HG02623 (cell line): ENCODE measurements around the gene GPR42.
"Not testable (repeated sequence)": the region's sequence is repeated elsewhere in the genome, so short reads cannot be mapped to it uniquely, and the experiment has no call there.

ENCODE experiments used
- ATAC-seq: cut with Tn5 transposase; IDR thresholded peaks from one replicate; pipeline ENCODE4 v1.9.1; 2021; ENCODE audit warnings: moderate library complexity; ENCODE audit not compliant: unreplicated experiment

The GPR42 gene

DNA sequence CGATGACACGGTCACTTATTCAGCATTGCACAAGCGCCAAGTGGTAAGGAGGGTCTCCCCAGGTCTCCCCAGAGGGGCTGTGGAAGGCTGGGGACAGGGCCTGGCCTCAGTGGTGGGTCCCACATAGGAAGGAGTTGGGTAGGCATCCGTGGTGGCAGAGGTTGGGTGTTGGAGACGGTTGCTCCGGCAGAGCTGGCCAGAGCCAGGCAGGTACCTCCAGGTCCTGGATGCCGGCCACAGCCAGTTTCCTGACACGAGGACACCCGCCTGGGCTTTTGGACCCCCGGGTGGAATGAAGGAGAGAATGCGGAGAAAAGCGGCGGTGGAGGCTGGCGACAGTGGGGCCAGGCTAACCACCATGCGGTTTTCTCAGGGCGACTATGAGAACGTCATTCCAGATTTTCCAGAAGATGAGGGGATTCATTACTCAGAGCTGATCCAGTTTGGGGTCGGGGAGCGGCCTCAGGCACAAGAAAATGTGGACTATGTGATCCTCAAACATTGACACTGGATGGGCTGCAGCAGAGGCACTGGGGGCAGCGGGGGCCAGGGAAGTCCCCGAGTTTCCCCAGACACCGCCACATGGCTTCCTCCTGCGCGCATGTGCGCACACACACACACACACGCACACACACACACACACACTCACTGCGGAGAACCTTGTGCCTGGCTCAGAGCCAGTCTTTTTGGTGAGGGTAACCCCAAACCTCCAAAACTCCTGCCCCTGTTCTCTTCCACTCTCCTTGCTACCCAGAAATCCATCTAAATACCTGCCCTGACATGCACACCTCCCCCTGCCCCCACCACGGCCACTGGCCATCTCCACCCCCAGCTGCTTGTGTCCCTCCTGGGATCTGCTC is 24.4 kb upstream of the GPR42 start:
- no peak for ATAC-seq

DNA sequence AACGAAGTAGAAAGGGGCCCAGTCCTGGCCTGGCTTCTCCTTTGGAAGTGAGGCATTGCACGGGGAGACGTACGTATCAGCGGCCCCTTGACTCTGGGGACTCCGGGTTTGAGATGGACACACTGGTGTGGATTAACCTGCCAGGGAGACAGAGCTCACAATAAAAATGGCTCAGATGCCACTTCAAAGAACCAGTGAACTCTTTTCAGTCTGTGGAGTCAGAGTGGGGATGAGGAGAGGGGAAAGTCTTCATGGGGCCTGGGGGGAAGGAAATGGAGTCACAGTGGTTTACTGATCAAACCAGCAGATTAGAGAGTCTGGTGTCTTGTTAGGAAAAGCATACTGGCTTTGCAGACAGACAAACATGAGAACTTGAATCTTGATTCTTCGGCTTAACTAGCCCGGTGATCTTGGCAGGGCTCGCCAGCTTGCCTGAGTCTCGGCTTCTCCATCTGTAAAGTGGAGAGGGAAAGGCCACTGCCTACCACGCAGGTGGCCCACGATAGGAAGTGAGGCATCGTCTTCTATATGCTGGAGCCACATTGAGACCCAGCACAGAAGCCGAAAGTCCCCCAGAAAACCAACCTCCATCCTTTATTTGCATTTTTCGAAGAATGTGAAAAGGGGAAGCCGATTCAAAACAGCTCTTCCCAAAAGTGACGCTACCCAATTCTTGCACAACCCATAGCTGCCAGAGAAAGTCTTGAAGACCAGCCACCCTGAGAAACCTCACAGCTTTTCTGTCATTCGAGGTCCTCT is 23.5 kb upstream of the GPR42 start, which contains the start of gene FFAR1:
Gene FFAR1 (plus strand): TSS at position 732 of the 759 bp plus-strand sequence. CDS start 3,650 bp downstream, outside the sequence.
- peak; percentile 65 for ATAC-seq

DNA sequence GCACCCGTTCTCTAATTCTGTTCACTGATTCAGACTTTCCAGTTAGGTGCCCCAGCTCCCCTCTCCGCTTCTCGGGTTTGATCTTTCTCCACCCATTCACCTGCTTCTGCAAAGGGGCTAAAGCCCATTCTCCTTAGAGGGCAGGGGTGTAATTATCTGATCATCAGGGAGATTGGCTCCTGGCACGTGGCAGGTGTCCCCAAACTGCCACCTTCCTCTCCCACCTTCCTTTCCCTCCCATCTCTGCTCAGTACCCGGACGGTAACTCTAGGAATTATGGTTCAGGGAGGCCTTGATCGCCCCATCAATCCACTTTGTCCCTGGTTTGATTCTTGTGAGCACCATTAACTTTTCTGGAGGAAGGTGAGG is 23.0 kb upstream of the GPR42 start:
- ATAC-seq = no peak

DNA sequence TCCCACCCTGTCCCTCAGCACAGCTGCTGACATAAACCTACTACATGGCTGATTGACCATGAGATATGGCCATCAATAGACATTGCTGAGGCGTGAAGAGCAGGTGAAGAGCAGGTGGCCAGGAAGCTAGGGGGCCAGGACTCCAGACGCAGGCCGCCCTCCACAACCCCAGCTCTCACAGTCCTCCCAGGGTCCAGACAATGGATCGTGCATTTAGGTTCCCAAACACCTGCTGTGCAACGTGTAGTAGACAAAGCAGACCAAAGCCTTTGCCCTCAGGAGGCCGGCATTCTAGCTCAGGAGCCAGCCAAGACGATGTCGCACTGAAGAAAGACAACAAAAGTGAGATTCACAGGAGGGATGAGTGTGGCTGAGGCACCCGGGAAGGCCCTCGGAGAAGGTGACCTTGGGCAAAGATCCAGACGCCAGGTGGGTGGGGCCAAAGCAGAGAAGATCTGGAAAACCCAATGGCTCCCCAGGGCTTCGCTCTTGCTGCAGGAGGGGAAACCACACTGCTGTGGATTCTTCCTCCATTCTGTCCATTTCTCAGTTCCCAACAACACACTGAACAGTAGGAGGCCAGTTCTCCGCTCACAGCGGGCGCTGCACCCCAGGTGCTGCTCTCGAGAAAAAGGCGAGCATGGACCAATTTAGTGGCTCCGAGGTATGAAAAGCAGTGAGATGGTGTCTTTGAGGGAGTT is 21.8 kb upstream of the GPR42 start:
- no peak for ATAC-seq

DNA sequence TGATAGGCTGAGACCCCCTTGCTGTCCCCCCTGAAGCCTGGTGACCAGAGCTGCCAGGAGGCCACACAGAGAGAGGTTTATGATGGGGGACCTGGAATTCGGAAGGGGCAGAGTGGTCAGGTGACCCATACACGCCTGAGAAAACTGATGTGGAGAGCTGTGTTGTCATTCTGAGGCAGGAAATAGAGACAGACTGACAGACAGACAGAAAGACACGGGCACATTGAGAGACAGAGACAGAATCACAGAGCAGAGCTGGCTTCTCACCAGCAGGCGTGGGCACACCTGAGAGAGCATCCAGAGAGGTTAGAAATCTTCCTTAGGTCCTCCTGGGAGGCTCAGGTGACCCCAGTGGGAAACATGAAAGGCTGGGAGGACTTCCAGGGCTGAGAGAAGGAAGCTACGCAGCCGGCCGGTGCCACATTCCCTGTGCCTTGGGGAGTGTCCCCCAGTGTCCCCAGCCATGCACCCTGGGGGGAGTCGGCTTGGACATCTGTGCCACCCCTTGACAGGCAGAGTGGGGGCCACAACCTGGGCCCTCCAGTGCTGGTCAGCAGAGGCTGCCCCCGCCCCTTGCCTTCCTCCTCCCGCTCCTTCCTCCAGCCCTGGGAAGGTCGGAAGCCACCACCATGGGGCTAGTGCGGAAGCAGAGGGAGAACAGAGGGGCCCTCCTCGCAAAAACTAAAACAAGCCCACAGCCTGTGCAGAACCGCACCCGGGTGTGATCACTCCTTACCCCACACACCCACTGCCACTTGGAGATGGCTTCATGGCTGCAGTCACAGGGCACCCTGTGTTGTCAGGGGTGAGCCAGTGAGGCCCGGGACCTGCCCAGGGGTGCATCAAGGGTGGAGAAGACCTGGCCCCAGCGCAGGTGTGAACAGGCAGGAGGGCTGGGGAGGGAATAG is 21.0 kb upstream of the GPR42 start:
- no peak for ATAC-seq

DNA sequence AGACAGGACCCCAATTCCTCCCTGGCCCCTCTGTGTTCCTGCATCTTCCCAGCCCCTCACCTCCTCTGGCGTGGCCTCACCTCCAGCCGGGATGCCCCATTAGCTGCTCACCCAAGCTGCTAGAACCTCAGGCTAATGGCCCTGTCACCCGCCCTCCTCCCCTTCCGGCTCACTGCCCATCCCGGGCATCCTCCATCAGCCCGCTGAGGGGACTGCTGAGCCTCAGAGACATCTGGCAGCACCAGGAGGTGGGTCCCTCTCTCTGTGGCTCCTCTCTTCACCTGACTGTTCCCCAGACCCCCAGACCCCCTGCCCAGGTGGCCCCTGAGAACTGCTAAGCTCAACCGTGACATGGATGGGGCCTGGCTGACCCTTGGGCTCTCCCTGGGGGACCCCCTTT is 20.3 kb upstream of the GPR42 start:
- no peak for ATAC-seq

DNA sequence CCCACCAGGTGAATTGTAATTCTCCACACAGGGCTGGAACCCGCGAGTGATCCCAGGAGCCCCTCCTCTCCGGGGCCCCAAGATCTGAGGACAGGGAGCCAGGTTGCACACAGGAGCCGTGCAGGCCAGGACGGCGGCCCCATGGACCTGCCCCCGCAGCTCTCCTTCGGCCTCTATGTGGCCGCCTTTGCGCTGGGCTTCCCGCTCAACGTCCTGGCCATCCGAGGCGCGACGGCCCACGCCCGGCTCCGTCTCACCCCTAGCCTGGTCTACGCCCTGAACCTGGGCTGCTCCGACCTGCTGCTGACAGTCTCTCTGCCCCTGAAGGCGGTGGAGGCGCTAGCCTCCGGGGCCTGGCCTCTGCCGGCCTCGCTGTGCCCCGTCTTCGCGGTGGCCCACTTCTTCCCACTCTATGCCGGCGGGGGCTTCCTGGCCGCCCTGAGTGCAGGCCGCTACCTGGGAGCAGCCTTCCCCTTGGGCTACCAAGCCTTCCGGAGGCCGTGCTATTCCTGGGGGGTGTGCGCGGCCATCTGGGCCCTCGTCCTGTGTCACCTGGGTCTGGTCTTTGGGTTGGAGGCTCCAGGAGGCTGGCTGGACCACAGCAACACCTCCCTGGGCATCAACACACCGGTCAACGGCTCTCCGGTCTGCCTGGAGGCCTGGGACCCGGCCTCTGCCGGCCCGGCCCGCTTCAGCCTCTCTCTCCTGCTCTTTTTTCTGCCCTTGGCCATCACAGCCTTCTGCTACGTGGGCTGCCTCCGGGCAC is 19.3 kb upstream of the GPR42 start:
- no peak for ATAC-seq

DNA sequence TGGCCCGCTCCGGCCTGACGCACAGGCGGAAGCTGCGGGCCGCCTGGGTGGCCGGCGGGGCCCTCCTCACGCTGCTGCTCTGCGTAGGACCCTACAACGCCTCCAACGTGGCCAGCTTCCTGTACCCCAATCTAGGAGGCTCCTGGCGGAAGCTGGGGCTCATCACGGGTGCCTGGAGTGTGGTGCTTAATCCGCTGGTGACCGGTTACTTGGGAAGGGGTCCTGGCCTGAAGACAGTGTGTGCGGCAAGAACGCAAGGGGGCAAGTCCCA is 18.8 kb upstream of the GPR42 start:
- ATAC-seq = no peak

DNA sequence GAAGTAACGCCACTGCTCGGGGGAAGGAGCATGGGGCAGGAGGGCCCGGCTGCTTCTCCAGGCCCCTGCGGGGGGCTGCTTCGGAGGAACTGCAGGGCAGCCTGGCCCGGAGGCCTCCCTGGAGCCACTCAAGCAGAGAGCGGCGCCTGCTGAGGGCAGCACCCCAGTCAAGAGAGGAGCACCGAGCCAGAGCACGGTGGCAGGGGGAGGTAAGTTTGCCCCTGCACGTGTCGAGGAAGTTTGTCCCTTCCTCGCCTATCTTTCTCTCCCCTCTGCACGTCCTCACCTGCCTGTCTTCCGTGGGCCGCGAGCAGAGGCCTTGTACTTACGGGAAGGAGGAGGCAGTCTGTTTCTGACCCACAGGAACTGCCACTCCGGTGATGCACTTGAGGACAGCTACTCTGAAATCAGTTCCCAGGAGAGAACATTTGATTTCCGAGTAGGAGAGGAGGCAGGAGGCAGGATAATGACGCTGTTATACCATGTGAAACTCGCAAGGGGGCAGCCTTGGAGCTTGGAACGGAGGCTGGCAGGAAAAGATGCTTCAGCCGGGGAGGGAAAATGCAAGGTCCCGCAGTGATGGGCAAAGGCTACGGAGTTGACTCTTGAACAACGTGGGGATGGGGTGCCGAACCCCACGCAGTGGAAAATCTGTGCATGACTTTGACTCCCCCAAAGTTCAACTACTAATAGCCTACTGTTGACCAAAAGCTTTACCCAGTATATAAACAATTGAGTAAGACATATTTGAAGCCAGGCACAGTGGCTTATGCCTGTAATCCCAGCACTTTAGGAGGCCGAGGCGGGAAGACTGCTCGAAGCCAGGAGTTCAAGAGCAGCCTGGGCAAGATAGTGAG is 18.2 kb upstream of the GPR42 start:
- no peak for ATAC-seq

DNA sequence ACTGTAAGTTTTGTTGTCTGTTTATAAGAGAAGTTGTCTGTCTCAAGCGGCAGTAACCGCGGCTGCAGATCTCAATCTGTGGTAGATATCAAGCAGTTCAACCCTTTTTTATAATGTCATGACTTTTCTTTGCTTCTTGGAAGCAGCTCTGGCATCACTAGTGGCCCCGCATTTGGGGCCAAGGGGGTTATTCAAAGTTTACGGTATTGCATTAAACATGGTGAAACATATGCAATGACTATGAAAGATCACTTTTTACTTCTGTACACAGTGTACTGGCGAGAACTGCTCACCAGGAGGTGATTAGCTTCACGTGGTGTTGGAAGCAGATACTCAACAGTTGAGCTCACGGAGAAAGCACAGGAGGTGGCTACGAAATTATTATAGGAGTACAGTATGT is 17.2 kb upstream of the GPR42 start:
- no peak for ATAC-seq

DNA sequence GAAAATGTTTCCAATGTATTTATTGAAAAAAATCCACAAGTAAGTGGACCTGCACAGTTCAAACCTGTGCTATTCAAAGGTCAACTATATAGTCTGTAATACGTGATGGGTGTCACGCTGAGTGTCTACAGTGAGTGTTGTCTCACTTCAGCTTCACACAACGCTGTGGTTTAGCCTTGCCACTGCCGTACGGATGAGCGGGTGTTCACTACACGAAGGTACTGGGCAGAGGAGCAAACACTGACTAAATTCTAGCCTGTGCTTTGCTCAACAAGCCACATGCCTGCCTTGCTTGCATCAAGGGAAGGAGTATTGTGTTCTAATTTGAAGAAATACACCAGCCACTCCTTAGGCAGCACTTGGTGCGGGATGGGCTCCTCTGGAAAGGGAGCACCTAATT is 16.0 kb upstream of the GPR42 start:
- ATAC-seq = no peak

DNA sequence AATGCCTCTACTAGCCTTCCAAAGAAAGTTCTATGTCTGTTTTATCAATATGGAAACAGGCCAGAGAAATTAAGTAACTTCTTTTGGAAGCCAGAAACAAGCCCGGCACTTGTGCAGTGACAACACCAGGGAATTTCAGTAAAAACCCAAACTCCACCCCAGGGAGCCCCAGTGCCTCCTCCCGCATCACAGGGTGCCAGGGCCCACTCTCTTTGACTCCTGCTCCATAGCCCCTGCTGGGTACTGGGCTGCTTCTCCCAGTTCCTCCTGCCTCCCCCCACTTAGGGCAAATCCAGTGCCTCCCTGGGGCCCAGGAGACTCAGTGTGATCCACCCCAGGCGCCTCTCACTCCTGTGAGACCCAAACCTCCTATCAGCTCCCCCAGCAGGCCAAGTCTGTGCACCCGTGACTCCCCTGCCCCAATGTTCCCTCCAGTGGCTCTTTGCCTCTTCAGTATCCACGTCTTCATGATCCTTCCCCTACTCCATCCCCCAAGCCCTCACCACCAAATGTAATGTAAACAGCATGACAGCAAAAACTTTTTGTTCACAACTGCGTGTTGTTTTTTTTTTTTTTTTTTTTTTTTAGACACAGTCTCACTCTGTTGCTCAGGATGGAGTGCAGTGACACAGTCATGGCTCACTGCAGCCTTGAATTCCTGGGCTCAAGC is 14.9 kb upstream of the GPR42 start:
- ATAC-seq = no peak

DNA sequence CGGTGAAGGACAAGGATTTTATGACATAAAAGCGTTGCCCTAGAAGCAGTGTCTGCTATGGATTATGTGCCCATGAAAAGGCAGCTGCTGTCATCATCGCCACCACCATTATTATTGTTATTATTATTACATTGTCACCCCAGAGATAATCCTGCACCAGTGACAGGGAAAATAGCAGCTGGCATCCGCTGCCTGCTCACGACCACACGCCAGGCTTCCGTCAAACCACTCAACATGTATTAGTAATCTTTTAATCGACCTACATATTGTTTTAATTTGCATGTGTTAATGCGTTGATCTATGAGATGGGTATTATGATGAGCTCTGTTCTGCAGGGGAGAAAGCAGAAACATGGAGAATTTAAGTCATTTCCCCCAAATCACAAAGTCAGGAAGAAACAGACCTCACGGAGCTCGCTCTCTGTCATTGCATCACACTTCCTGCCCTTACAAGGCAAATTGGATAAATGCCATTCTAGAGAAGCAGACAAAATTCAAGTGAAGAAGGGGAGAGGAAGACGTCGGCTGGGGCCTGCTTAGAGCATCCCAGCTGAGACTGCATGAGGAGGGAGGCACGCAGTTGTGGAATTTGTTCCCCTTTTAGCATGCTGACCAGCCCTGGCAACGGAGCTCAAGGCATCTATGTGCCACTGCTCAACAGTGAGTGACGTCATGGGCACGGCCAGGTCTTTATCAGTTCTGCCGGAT is 12.8 kb upstream of the GPR42 start, which contains the start of gene FFAR3:
Gene FFAR3 (plus strand): TSS at position 594 of the 707 bp plus-strand sequence. CDS start 431 bp downstream, outside the sequence.
- ATAC-seq = no peak

DNA sequence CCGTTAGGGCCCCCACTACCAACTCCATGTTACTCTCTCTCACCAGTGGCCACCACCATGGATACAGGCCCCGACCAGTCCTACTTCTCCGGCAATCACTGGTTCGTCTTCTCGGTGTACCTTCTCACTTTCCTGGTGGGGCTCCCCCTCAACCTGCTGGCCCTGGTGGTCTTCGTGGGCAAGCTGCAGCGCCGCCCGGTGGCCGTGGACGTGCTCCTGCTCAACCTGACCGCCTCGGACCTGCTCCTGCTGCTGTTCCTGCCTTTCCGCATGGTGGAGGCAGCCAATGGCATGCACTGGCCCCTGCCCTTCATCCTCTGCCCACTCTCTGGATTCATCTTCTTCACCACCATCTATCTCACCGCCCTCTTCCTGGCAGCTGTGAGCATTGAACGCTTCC is 12.0 kb upstream of the GPR42 start:
- ATAC-seq = not testable (repeated sequence)

DNA sequence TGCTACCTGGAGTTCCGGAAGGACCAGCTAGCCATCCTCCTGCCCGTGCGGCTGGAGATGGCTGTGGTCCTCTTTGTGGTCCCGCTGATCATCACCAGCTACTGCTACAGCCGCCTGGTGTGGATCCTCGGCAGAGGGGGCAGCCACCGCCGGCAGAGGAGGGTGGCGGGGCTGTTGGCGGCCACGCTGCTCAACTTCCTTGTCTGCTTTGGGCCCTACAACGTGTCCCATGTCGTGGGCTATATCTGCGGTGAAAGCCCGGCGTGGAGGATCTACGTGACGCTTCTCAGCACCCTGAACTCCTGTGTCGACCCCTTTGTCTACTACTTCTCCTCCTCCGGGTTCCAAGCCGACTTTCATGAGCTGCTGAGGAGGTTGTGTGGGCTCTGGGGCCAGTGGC is 11.5 kb upstream of the GPR42 start:
- ATAC-seq = not testable (repeated sequence)

DNA sequence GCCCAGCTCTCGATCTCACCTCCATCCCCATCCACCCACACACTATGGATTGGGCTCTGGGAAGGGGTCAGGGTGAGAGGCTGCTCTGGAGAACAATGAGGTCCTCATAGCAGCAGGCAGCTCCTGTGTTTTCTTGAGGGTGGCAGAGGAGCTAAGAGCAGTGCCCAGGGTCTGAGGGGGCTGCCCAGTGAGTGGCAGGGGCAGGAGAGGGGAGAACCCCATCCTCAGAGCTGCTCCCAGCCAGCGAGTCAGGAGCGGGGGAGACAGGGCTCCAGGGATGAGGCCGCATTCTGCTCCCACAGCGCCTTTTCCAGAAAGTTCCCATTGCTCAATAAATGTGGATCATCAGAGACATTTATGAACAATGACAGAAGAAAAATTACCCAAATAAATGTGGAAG is 10.8 kb upstream of the GPR42 start:
- ATAC-seq = not testable (repeated sequence)

DNA sequence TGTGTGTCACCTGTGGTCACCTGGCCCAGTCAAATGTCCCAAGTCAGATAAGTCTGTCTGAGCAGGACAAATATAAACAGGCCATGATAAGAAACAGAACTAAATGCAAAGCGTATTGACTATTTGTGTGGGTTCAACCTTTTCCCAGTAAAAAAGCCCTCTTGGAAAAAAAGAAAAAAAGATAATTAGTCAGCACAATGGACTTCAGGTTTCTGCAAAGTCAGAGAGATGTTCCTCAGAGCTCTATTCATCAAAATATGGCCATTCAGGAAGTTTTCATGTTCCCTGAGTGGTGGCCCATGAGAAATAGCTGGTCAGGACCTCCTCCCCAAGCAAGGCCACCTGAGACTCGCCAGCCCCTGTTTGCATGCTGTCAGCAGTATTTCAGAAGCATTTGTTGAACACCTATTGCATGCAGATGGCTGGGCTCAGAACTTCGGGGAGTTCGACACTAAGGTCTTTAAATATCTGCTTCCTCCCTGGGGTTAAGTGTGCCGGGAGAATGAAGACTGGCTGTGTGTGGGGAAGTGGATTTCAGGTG is 9.9 kb upstream of the GPR42 start:
- no peak for ATAC-seq
